ENCODE data around the gene SBF1. TPM values are rescaled to one million over a fixed set of nuclear protein-coding genes. Genes with fewer than 3 reads are reported as not detected.

The SBF1 gene
- total RNA-seq, 1 donor from 2014 or later, result 110 TPM

GRCh38 chr22:50503475-50504145, 28.8 kb upstream of the SBF1 start:
- Mint-ChIP-seq H3K36me3 (ENCODE audit: unreplicated experiment) (peaks cover 1% of the 10 kb centered on the region), H3K9me3 (ENCODE audit: unreplicated experiment) (no peaks in the 10 kb centered on the region), H3K4me1 (ENCODE audit: unreplicated experiment) (peaks cover 6% of the 10 kb centered on the region), H3K4me3 (ENCODE audit: unreplicated experiment) (no peak overlapping the region), H3K27ac (ENCODE audit: unreplicated experiment) (no peak overlapping the region), H3K27me3 (ENCODE audit: unreplicated experiment) (no peaks in the 10 kb centered on the region)
- no peak for TF ChIP-seq CTCF (IDR thresholded peaks at IDR 0.05)
- no peak for DNase-seq (ENCODE audit: extremely low spot score, unreplicated experiment)

- H3K4me1 Mint-ChIP-seq (ENCODE audit: unreplicated experiment), result peaks cover 6% of the 10 kb centered on the region
- no peak overlapping the region for H3K4me3 Mint-ChIP-seq (ENCODE audit: unreplicated experiment)
- peaks cover 1% of the 10 kb centered on the region for H3K36me3 Mint-ChIP-seq (ENCODE audit: unreplicated experiment)
Observed at GRCh38 chr22:50502628-50503474, 28.0 kb upstream of the SBF1 start.

GRCh38 chr22:50502096-50502495, 27.3 kb upstream of the SBF1 start:
- no peak for DNase-seq (ENCODE audit: extremely low spot score, unreplicated experiment)
- Mint-ChIP-seq H3K4me3 (ENCODE audit: unreplicated experiment) (no peak overlapping the region), H3K27ac (ENCODE audit: unreplicated experiment) (no peak overlapping the region), H3K27me3 (ENCODE audit: unreplicated experiment) (peaks cover 1% of the 10 kb centered on the region), H3K9me3 (ENCODE audit: unreplicated experiment) (no peaks in the 10 kb centered on the region), H3K4me1 (ENCODE audit: unreplicated experiment) (peaks cover 6% of the 10 kb centered on the region), H3K36me3 (ENCODE audit: unreplicated experiment) (peaks cover 1% of the 10 kb centered on the region)
- TF ChIP-seq CTCF (IDR thresholded peaks at IDR 0.05), result no peak

More at GRCh38 chr22:50502628-50503474, 28.0 kb upstream of the SBF1 start:
- no peak for TF ChIP-seq CTCF (IDR thresholded peaks at IDR 0.05)
- Mint-ChIP-seq H3K9me3 (ENCODE audit: unreplicated experiment) (no peaks in the 10 kb centered on the region), H3K27me3 (ENCODE audit: unreplicated experiment) (no peaks in the 10 kb centered on the region), H3K27ac (ENCODE audit: unreplicated experiment) (no peak overlapping the region)
- no peak for DNase-seq (ENCODE audit: extremely low spot score, unreplicated experiment)

GRCh38 chr22:50500452-50500851, 25.6 kb upstream of the SBF1 start:
- DNase-seq (ENCODE audit: extremely low spot score, unreplicated experiment), result no peak
- H3K4me1 Mint-ChIP-seq (ENCODE audit: unreplicated experiment), result no peaks in the 10 kb centered on the region
- no peak for TF ChIP-seq CTCF (IDR thresholded peaks at IDR 0.05)
- no peak overlapping the region for H3K27ac Mint-ChIP-seq (ENCODE audit: unreplicated experiment)
- peaks cover 3% of the 10 kb centered on the region for H3K27me3 Mint-ChIP-seq (ENCODE audit: unreplicated experiment)
- H3K9me3 Mint-ChIP-seq (ENCODE audit: unreplicated experiment), result no peaks in the 10 kb centered on the region
- peaks cover 1% of the 10 kb centered on the region for H3K36me3 Mint-ChIP-seq (ENCODE audit: unreplicated experiment)
- no peak overlapping the region for H3K4me3 Mint-ChIP-seq (ENCODE audit: unreplicated experiment)

GRCh38 chr22:50498322-50498890, 23.6 kb upstream of the SBF1 start:
- no peaks in the 10 kb centered on the region for H3K9me3 Mint-ChIP-seq (ENCODE audit: unreplicated experiment)
- H3K27ac Mint-ChIP-seq (ENCODE audit: unreplicated experiment), result no peak overlapping the region
- H3K4me3 Mint-ChIP-seq (ENCODE audit: unreplicated experiment), result no peak overlapping the region
- peaks cover 3% of the 10 kb centered on the region for H3K27me3 Mint-ChIP-seq (ENCODE audit: unreplicated experiment)
- peaks cover 1% of the 10 kb centered on the region for H3K36me3 Mint-ChIP-seq (ENCODE audit: unreplicated experiment)
- DNase-seq (ENCODE audit: extremely low spot score, unreplicated experiment), result no peak
- peak; percentile 62 for TF ChIP-seq CTCF (IDR thresholded peaks at IDR 0.05)
- no peaks in the 10 kb centered on the region for H3K4me1 Mint-ChIP-seq (ENCODE audit: unreplicated experiment)
